Hepatocyte (in vitro differentiated cells): ENCODE results near the gene GAP43. TPM values are rescaled to one million over a fixed set of nuclear protein-coding genes. Genes with fewer than 3 reads are reported as not detected.

Source experiments
- DNase-seq: peaks from one replicate; pipeline ENCODE4 v3.0.0-alpha.2; 2016; ENCODE audit warnings: low spot score
- H2AFZ ChIP-seq: fragments of 200-600 bp; sonication (generic); 2 replicates; pipeline ENCODE4 v1.6.0; 2016; ENCODE audit warnings: antibody characterized with exemption, mild to moderate bottlenecking
- H3K27ac ChIP-seq: fragments of 200-600 bp; sonication (generic); 2 replicates; pipeline ENCODE4 v1.5.1; 2016; ENCODE audit warnings: mild to moderate bottlenecking
- H3K27me3 ChIP-seq: fragments of 200-600 bp; sonication (generic); 2 replicates; pipeline ENCODE4 v1.6.1; 2016
- H3K36me3 ChIP-seq: fragments of 200-600 bp; sonication (generic); replicated peaks from 2 replicates; pipeline ENCODE4 v1.5.1; 2016; ENCODE audit warnings: low read depth; ENCODE audit not compliant: insufficient read depth
- H3K4me1 ChIP-seq: fragments of 200-600 bp; sonication (generic); 2 replicates; pipeline ENCODE4 v1.5.1; 2016; ENCODE audit warnings: mild to moderate bottlenecking, moderate library complexity; ENCODE audit not compliant: insufficient read depth
- H3K4me2 ChIP-seq: fragments of 200-600 bp; sonication (generic); 2 replicates; pipeline ENCODE4 v1.6.0; 2016
- H3K4me3 ChIP-seq: fragments of 200-600 bp; sonication (generic); 2 replicates; pipeline ENCODE4 v1.5.1; 2016; ENCODE audit warnings: mild to moderate bottlenecking
- H3K79me2 ChIP-seq: fragments of 200-600 bp; sonication (generic); 2 replicates; pipeline ENCODE4 v1.6.0; 2017; ENCODE audit warnings: mild to moderate bottlenecking
- H3K9me2 ChIP-seq: fragments of 200-600 bp; sonication (generic); replicated peaks from 2 replicates; pipeline ENCODE4 v1.6.0; 2017; ENCODE audit warnings: mild to moderate bottlenecking; ENCODE audit not compliant: insufficient read depth
- H3K9me3 ChIP-seq: fragments of 200-600 bp; sonication (generic); 2 replicates; pipeline ENCODE4 v1.5.1; 2016; ENCODE audit warnings: low read depth, mild to moderate bottlenecking
- H4K20me1 ChIP-seq: fragments of 200-600 bp; sonication (generic); 2 replicates; pipeline ENCODE4 v1.6.0; 2016; ENCODE audit warnings: mild to moderate bottlenecking; ENCODE audit not compliant: insufficient read depth, poor library complexity, severe bottlenecking
- EZH2 ChIP-seq: fragments of 200-600 bp; sonication (generic); IDR thresholded peaks from 2 replicates; pipeline ENCODE4 v1.6.1; 2016; ENCODE audit warnings: antibody characterized with exemption, mild to moderate bottlenecking, borderline replicate concordance
- EZH2phosphoT487 ChIP-seq: fragments of 200-600 bp; sonication (generic); IDR thresholded peaks from one replicate; pipeline ENCODE4 v1.6.1; 2018; ENCODE audit warnings: antibody characterized with exemption, mild to moderate bottlenecking, low read depth, moderate library complexity; ENCODE audit not compliant: unreplicated experiment, severe bottlenecking
- WGBS: methylation state at CpG from one replicate; pipeline ENCODE4 v1.1.6; 2016; ENCODE audit warnings: low lambda C conversion rate; ENCODE audit errors: missing lambda C conversion rate; 5-methylcytosine and 5-hydroxymethylcytosine counted together
- polyA plus RNA-seq: library from polyadenylated mRNA; unstranded; fragments of >200 nt; fragmentation: Nextera tagmentation; extraction: Ambion mirVana; gene quantifications from 2 replicates; pipeline ENCODE4 v1.2.1, GENCODE V29; 2016
- total RNA-seq: library from RNA; depleted of rRNA; stranded (reverse); fragments of >200 nt; gene quantifications from 2 replicates; pipeline ENCODE4 v1.2.3, GENCODE V29; 2014
- TF ChIP-seq, protein P1 (sequence below): fragments of 200-600 bp; sonication (generic); IDR thresholded peaks from 2 replicates; pipeline ENCODE4 v1.5.1; 2016; ENCODE audit warnings: antibody characterized with exemption, mild to moderate bottlenecking; ENCODE audit not compliant: poor library complexity

GAP43 gene
- total and polyA plus RNA-seq, 2 experiments from 2014 or later = 0.60 to 0.81 TPM

GRCh38 chr3:115646027-115646690 is 22.8 kb downstream of the GAP43 start:
- H3K9me2 ChIP-seq = no peaks in the 10 kb centered on the region
- H3K4me2 ChIP-seq = no peak overlapping the region
- WGBS = 97% methylated on average over 2 of the region's 2 CpGs
- H3K27ac ChIP-seq = no peak overlapping the region
- no peaks in the 10 kb centered on the region for H3K4me1 ChIP-seq
- no peaks in the 10 kb centered on the region for H3K79me2 ChIP-seq
- TF ChIP-seq EZH2 (no peak), EZH2phosphoT487 (no peak)
- TF ChIP-seq, protein P1, sequence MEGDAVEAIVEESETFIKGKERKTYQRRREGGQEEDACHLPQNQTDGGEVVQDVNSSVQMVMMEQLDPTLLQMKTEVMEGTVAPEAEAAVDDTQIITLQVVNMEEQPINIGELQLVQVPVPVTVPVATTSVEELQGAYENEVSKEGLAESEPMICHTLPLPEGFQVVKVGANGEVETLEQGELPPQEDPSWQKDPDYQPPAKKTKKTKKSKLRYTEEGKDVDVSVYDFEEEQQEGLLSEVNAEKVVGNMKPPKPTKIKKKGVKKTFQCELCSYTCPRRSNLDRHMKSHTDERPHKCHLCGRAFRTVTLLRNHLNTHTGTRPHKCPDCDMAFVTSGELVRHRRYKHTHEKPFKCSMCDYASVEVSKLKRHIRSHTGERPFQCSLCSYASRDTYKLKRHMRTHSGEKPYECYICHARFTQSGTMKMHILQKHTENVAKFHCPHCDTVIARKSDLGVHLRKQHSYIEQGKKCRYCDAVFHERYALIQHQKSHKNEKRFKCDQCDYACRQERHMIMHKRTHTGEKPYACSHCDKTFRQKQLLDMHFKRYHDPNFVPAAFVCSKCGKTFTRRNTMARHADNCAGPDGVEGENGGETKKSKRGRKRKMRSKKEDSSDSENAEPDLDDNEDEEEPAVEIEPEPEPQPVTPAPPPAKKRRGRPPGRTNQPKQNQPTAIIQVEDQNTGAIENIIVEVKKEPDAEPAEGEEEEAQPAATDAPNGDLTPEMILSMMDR = no peak
- H3K9me3 ChIP-seq = no peaks in the 10 kb centered on the region
- DNase-seq = no peak
- no peaks in the 10 kb centered on the region for H4K20me1 ChIP-seq
- no peaks in the 10 kb centered on the region for H3K27me3 ChIP-seq
- H2AFZ ChIP-seq = no peak overlapping the region
- no peak overlapping the region for H3K4me3 ChIP-seq
- no peaks in the 10 kb centered on the region for H3K36me3 ChIP-seq

- H4K20me1 ChIP-seq = no peaks in the 10 kb centered on the region
- H3K27ac ChIP-seq = no peak overlapping the region
- H3K4me1 ChIP-seq = no peaks in the 10 kb centered on the region
- no peak for DNase-seq
- H3K9me2 ChIP-seq = no peaks in the 10 kb centered on the region
- no peak for TF ChIP-seq EZH2
- 87% methylated on average over 1 of the region's 1 CpG for WGBS
- H2AFZ ChIP-seq = no peak overlapping the region
- no peak overlapping the region for H3K4me2 ChIP-seq
- no peaks in the 10 kb centered on the region for H3K27me3 ChIP-seq
- no peaks in the 10 kb centered on the region for H3K36me3 ChIP-seq
- no peaks in the 10 kb centered on the region for H3K9me3 ChIP-seq
- H3K4me3 ChIP-seq = no peak overlapping the region
- no peaks in the 10 kb centered on the region for H3K79me2 ChIP-seq
Observed at GRCh38 chr3:115648559-115648958, 25.2 kb downstream of the GAP43 start.

DNA sequence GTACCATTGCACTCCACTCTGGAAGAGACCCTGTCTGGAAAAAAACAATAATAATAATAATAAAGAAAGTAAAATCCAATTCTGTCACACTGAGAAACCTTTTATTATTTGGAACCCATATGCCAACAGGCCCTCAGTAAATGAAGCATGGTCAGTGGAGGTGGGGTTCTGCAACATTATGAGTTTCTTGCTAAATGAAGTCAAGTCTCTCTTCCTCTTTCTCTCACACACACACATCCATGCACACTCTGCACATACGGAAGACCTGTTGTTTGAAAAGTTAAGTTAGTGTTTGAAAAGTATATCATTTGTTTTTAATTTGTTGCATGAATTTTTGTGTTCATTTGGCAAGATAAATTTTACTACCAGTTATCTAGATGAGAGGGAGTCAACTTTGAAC is 27.8 kb downstream of the GAP43 start:
- no peaks in the 10 kb centered on the region for H3K9me3 ChIP-seq
- H3K4me1 ChIP-seq = no peaks in the 10 kb centered on the region
- no peaks in the 10 kb centered on the region for H3K9me2 ChIP-seq
- H2AFZ ChIP-seq = no peak overlapping the region
- H3K36me3 ChIP-seq = no peaks in the 10 kb centered on the region
- H3K27me3 ChIP-seq = no peaks in the 10 kb centered on the region
- TF ChIP-seq, protein P1 = no peak
- TF ChIP-seq EZH2phosphoT487 (no peak), EZH2 (no peak)
- no peak overlapping the region for H3K4me3 ChIP-seq
- no peaks in the 10 kb centered on the region for H3K79me2 ChIP-seq
- H3K27ac ChIP-seq = no peak overlapping the region
- H3K4me2 ChIP-seq = no peak overlapping the region
- no peak for DNase-seq
- WGBS = 94% methylated on average over 1 of the region's 1 CpG
- H4K20me1 ChIP-seq = no peaks in the 10 kb centered on the region

DNA sequence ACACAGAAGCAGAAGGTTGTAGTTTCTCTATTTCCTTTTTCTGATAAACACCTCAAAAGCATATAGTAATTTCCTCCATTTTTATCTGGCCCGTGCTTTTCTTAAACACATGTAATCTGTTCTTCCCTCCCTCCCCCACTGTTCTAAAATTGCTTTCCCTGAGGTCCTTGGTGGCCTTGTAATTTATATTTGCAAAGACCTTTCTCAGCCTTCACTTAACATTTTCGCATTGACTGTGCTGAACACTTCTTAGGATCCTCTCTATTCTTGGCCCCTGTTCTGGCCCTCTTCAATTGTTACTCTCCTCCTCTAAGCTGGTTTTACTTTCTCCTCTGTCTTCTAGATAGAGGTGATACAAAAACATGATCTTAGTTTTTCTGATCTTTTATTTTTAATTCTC is 28.3 kb downstream of the GAP43 start:
- H3K36me3 ChIP-seq = no peaks in the 10 kb centered on the region
- no peak for TF ChIP-seq EZH2
- TF ChIP-seq EZH2phosphoT487 = no peak
- TF ChIP-seq, protein P1 = no peak
- H3K27me3 ChIP-seq = no peaks in the 10 kb centered on the region
- no peaks in the 10 kb centered on the region for H3K4me1 ChIP-seq
- H3K9me3 ChIP-seq = no peaks in the 10 kb centered on the region
- no peaks in the 10 kb centered on the region for H3K9me2 ChIP-seq
- no peak overlapping the region for H3K27ac ChIP-seq
- no peak overlapping the region for H2AFZ ChIP-seq
- H3K79me2 ChIP-seq = no peaks in the 10 kb centered on the region
- DNase-seq = no peak
- no peaks in the 10 kb centered on the region for H4K20me1 ChIP-seq
- H3K4me2 ChIP-seq = no peak overlapping the region
- WGBS = 84% methylated on average over 2 of the region's 2 CpGs
- H3K4me3 ChIP-seq = no peak overlapping the region
